K562 (cell line): ENCODE results near the gene CXCL17. TPM values are rescaled to one million over a fixed set of nuclear protein-coding genes. Genes with fewer than 3 reads are reported as not detected.

ENCODE experiments used
- ATF4 ChIP-seq: fragments of 450-650 bp; formaldehyde crosslinking; IDR thresholded peaks from 2 replicates; pipeline ENCODE4 v1.4.0; 2022; ENCODE audit warnings: mild to moderate bottlenecking, moderate library complexity
- BHLHE40 ChIP-seq: IDR thresholded peaks from 2 replicates; pipeline ENCODE4 v1.6.1; 2011; ENCODE audit warnings: low read length, improper control_type of control experiment
- CBFA2T3 ChIP-seq: fragments of 450-650 bp; IDR thresholded peaks from 2 replicates; pipeline ENCODE4 v1.6.1; 2017
- CHAMP1 ChIP-seq: fragments of 450-650 bp; IDR thresholded peaks from 2 replicates; pipeline ENCODE4 v1.6.1; 2016; ENCODE audit warnings: mild to moderate bottlenecking
- CREB1 ChIP-seq, 2 experiments: sonication (generic) in 1 of 2; formaldehyde crosslinking in 1 of 2; IDR thresholded peaks; 2 replicates each; pipeline versions ENCODE4 v1.6.1 to v1.8.0; 2012 to 2022; ENCODE audit warnings: inconsistent platforms in 1 of 2, mild to moderate bottlenecking in 1 of 2, missing genetic modification reagents in 1 of 2, moderate library complexity in 1 of 2
- DPF2 ChIP-seq: fragments of 450-650 bp; IDR thresholded peaks from 2 replicates; pipeline ENCODE4 v1.6.1; 2016
- E4F1 ChIP-seq: fragments of 250-450 bp; sonication (Bioruptor Pico); IDR thresholded peaks from 2 replicates; pipeline ENCODE4 v1.5.0; 2021; ENCODE audit warnings: mild to moderate bottlenecking, borderline replicate concordance
- ESRRA ChIP-seq: fragments of 450-650 bp; IDR thresholded peaks from 2 replicates; pipeline ENCODE4 v1.6.1; 2014; ENCODE audit warnings: low read depth, mild to moderate bottlenecking, moderate library complexity, borderline replicate concordance
- FUS ChIP-seq: fragments of 200-400 bp; formaldehyde crosslinking; optimal IDR thresholded peaks from 2 replicates; pipeline ENCODE3; 2017; ENCODE audit warnings: low read depth, low read length
- NR2C2 ChIP-seq, 2 experiments: fragments of 200-800 bp in 1 of 2; sonication (Bioruptor generic) in 1 of 2; sonication (generic) in 1 of 2; formaldehyde crosslinking in 1 of 2; IDR thresholded peaks; 2 replicates each; pipeline versions ENCODE4 v1.6.1 to v1.8.0; 2016 to 2022; ENCODE audit warnings: mild to moderate bottlenecking in 1 of 2, missing compliant biosample characterization in 1 of 2, missing genetic modification characterization in 1 of 2, missing genetic modification reagents in 1 of 2
- POLR2H ChIP-seq: IDR thresholded peaks from 2 replicates; pipeline ENCODE4 v1.6.1; 2016; ENCODE audit warnings: missing genetic modification characterization, low read depth, mild to moderate bottlenecking, control low read depth, missing compliant biosample characterization, moderate library complexity
- RB1 ChIP-seq: fragments of 450-650 bp; IDR thresholded peaks from 2 replicates; pipeline ENCODE4 v1.6.1; 2017; ENCODE audit warnings: low read depth, mild to moderate bottlenecking
- RFX1 ChIP-seq: fragments of 450-650 bp; IDR thresholded peaks from 2 replicates; pipeline ENCODE4 v1.6.1; 2016; ENCODE audit warnings: mild to moderate bottlenecking, moderate library complexity
- ZNF217 ChIP-seq: sonication (generic); formaldehyde crosslinking; IDR thresholded peaks from 2 replicates; pipeline ENCODE4 v1.8.0; 2022; ENCODE audit warnings: mild to moderate bottlenecking, missing genetic modification reagents
- ZNF395 ChIP-seq: fragments of 200-800 bp; sonication (Bioruptor generic); IDR thresholded peaks from 2 replicates; pipeline ENCODE4 v1.6.1; 2017; ENCODE audit warnings: missing genetic modification characterization, missing compliant biosample characterization
- ZNF668 ChIP-seq: fragments of 250-450 bp; sonication (Bioruptor Pico); IDR thresholded peaks from 2 replicates; pipeline ENCODE4 v1.8.0; 2022; ENCODE audit warnings: mild to moderate bottlenecking, inconsistent platforms
- ZNF696 ChIP-seq: fragments of 250-450 bp; sonication (Bioruptor Pico); conservative IDR thresholded peaks from 2 replicates; pipeline ENCODE4 v1.4.0; 2020; ENCODE audit warnings: mild to moderate bottlenecking, moderate library complexity
- ZNF740 ChIP-seq, 3 experiments: fragments of 200-800 bp in 1 of 3; sonication (Bioruptor generic) in 1 of 3; sonication (generic) in 1 of 3; formaldehyde crosslinking in 1 of 3; IDR thresholded peaks; 2 replicates each; pipeline versions ENCODE4 v1.6.1 to v1.8.0; 2016 to 2022; ENCODE audit warnings: mild to moderate bottlenecking in 2 of 3, missing compliant biosample characterization in 2 of 3, missing genetic modification characterization in 2 of 3, missing genetic modification reagents in 1 of 3
- polyA plus RNA-seq, 8 experiments: library from polyadenylated mRNA; depleted of rRNA in 4 of 8; stranded (reverse) in 5 of 8; unstranded in 3 of 8; fragments of >200 nt; fragmentation: Nextera tagmentation in 2 of 8; fragmentation: Illumina TruSeq in 1 of 8; extraction: Ambion mirVana in 2 of 8; extraction: Trizol in 1 of 8; gene quantifications; 2 replicates each; pipeline versions ENCODE4 v1.2.1 to v1.2.3, GENCODE V29; 2011 to 2014; ENCODE audit warnings: inconsistent platforms in 1 of 8, missing spikeins in 1 of 8
- total RNA-seq, 7 experiments: library from RNA; depleted of rRNA in 6 of 7; stranded (reverse); fragments of >200 nt in 6 of 7; fragmentation: Illumina TruSeq in 2 of 7; extraction: Trizol in 2 of 7; gene quantifications; 2 replicates each; pipeline versions ENCODE4 v1.2.1 to v1.2.3, GENCODE V29; 2011 to 2021; ENCODE audit warnings: low replicate concordance in 1 of 7

The CXCL17 gene
- total and polyA plus RNA-seq, 9 of the 15 experiments (the other 6 are each of a cell fraction or from before 2014, with no cell fraction given), result 0.10 to 0.15 TPM; not detected in 7

GRCh38 chr19:42433503-42434260 lies 9.1 kb downstream of the CXCL17 start (continued):
- no peak for TF ChIP-seq ZNF740 (CRISPR knock-in tag; IDR thresholded peaks at IDR 0.05)
- TF ChIP-seq ZNF740 (tag; IDR thresholded peaks at IDR 0.05), result no peak
- TF ChIP-seq RB1, result peak; percentile 62; the same call in 1 of the 2 replicates
- no peak for TF ChIP-seq CBFA2T3
- TF ChIP-seq ESRRA, result peak; percentile 44; the same call in 1 of the 2 replicates
- no peak for TF ChIP-seq CHAMP1
- peak; percentile 19; the same call in 1 of the 2 replicates for TF ChIP-seq BHLHE40
- TF ChIP-seq ZNF217 (CRISPR knock-in tag), result no peak
- no peak for TF ChIP-seq FUS
- no peak for TF ChIP-seq ATF4 (CRISPR knock-in tag)
- TF ChIP-seq ZNF395, result 0 out of 2 replicates have a peak, but pooled peaks have one; percentile 50
- TF ChIP-seq E4F1 (CRISPR knock-in tag), result no peak
- no peak for TF ChIP-seq CREB1 (IDR thresholded peaks at IDR 0.05)
- no peak for TF ChIP-seq CREB1 (CRISPR knock-in tag; IDR thresholded peaks at IDR 0.05)
- no peak for TF ChIP-seq ZNF668 (CRISPR knock-in tag)
- peak; percentile 86 for TF ChIP-seq NR2C2 (CRISPR knock-in tag; IDR thresholded peaks at IDR 0.05)
- TF ChIP-seq NR2C2 (tag; IDR thresholded peaks at IDR 0.05), result peak; percentile 97
- TF ChIP-seq ZNF696 (CRISPR knock-in tag), result no peak
- TF ChIP-seq POLR2H (tag), result no peak
- TF ChIP-seq DPF2, result peak; percentile 40; the same call in 1 of the 2 replicates
- no peak for TF ChIP-seq RFX1
